ENCODE data around the gene SFXN5. TPM values are rescaled to one million over a fixed set of nuclear protein-coding genes. Genes with fewer than 3 reads are reported as not detected.

The SFXN5 gene
- total and polyA plus RNA-seq, 7 donors: 5.1 to 17.1 (median 12.2) TPM

GRCh38 chr2:72944804-72945449 is 126.6 kb downstream of the SFXN5 start:
- H3K4me1 ChIP-seq: no peaks in the 10 kb centered on the region
- H3K36me3 ChIP-seq (ENCODE audit: insufficient read depth in 1 of 2, low read depth in 1 of 2): peaks cover 0 to 18% of the 10 kb centered on the region in 2 donors
- ATAC-seq (no peak), DNase-seq (no peak)
- WGBS, 3 donors: 87 to 90% (median 88%) methylated on average over 12 to 16 of the region's 16 CpGs
- no peak for TF ChIP-seq CTCF (IDR thresholded peaks at IDR 0.05)
- no peaks in the 10 kb centered on the region for H3K27me3 ChIP-seq (ENCODE audit: insufficient read depth in 3 of 3, low read length in 2 of 3)
- H3K4me3 ChIP-seq: no peak overlapping the region
- H3K27ac ChIP-seq: no peak overlapping the region
- intact Hi-C loops (cut with DNase I): no loop called here
- no peaks in the 10 kb centered on the region for H3K9me3 ChIP-seq

- Histone ChIP-seq H3K9me3 (no peaks in the 10 kb centered on the region), H3K4me3 (no peak overlapping the region), H3K4me1 (no peaks in the 10 kb centered on the region), H3K27me3 (ENCODE audit: insufficient read depth in 3 of 3, low read length in 2 of 3) (no peaks in the 10 kb centered on the region), H3K27ac (no peak overlapping the region), H3K36me3 (ENCODE audit: insufficient read depth in 1 of 2, low read depth in 1 of 2) (peaks cover 0 to 18% of the 10 kb centered on the region in 2 donors)
- intact Hi-C loops (cut with DNase I): no loop called here
- WGBS, 3 donors: 81 to 96% (median 90%) methylated on average over 7 of the region's 7 CpGs
- TF ChIP-seq CTCF (IDR thresholded peaks at IDR 0.05): no peak
- ATAC-seq (no peak), DNase-seq (peak in 1 of 2 donors; percentile 2)
Observed at GRCh38 chr2:72943540-72944395, 127.7 kb downstream of the SFXN5 start.

- peaks cover 0 to 18% of the 10 kb centered on the region in 2 donors for H3K36me3 ChIP-seq (ENCODE audit: insufficient read depth in 1 of 2, low read depth in 1 of 2)
- ATAC-seq (no peak), DNase-seq (peak in 1 of 2 donors; percentile 2)
- no peak overlapping the region for H3K4me3 ChIP-seq
- intact Hi-C loops (cut with DNase I): no loop called here
- no peaks in the 10 kb centered on the region for H3K4me1 ChIP-seq
- no peaks in the 10 kb centered on the region for H3K27me3 ChIP-seq (ENCODE audit: insufficient read depth in 3 of 3, low read length in 2 of 3)
- WGBS, 3 donors: 93 to 99% (median 94%) methylated on average over 8 of the region's 8 CpGs
- no peaks in the 10 kb centered on the region for H3K9me3 ChIP-seq
- TF ChIP-seq CTCF (IDR thresholded peaks at IDR 0.05): no peak
- no peak overlapping the region for H3K27ac ChIP-seq
Observed at GRCh38 chr2:72942881-72943418, 128.6 kb downstream of the SFXN5 start.

- ATAC-seq (no peak), DNase-seq (peak in 1 of 2 donors; percentile 5)
- Histone ChIP-seq H3K4me1 (no peaks in the 10 kb centered on the region), H3K27ac (no peak overlapping the region), H3K9me3 (no peaks in the 10 kb centered on the region), H3K27me3 (ENCODE audit: insufficient read depth in 3 of 3, low read length in 2 of 3) (no peaks in the 10 kb centered on the region), H3K36me3 (ENCODE audit: insufficient read depth in 1 of 2, low read depth in 1 of 2) (peaks cover 0 to 16% of the 10 kb centered on the region in 2 donors), H3K4me3 (no peak overlapping the region)
- WGBS, 3 donors: 85 to 91% (median 88%) methylated on average over 8 of the region's 8 CpGs
- intact Hi-C loops (cut with DNase I): no loop called here
- no peak for TF ChIP-seq CTCF (IDR thresholded peaks at IDR 0.05)
Observed at GRCh38 chr2:72942293-72942692, 129.2 kb downstream of the SFXN5 start.

Measured in psoas muscle (tissue), 8 donors.